H1 (cell line): Measurements from ENCODE around the gene CXCR1.

Source experiments
- CTCF ChIP-seq, 3 experiments: IDR thresholded peaks; 1 replicate in 2 of 3; 2 replicates in 1 of 3; pipeline versions ENCODE4 v1.5.1 to v1.6.1; 2011; ENCODE audit warnings: low read length in 3 of 3, mild to moderate bottlenecking in 3 of 3, inconsistent platforms in 2 of 3, low read depth in 1 of 3, moderate library complexity in 1 of 3; ENCODE audit not compliant: insufficient read depth in 1 of 3; ENCODE audit errors: control extremely low read depth in 1 of 3
- JUN ChIP-seq: IDR thresholded peaks from 2 replicates; pipeline ENCODE4 v1.6.1; 2011; ENCODE audit warnings: low read depth, mild to moderate bottlenecking, improper control_type of control experiment, low read length
- KDM1A ChIP-seq: fragments of 200-600, 300-600 bp; sonication (generic); IDR thresholded peaks from 2 replicates; pipeline ENCODE4 v1.7.1; 2016; ENCODE audit warnings: mild to moderate bottlenecking, low read length, borderline replicate concordance
- NRF1 ChIP-seq: IDR thresholded peaks from 2 replicates; pipeline ENCODE4 v1.6.1; 2011; ENCODE audit warnings: mild to moderate bottlenecking, low read depth, low read length, improper control_type of control experiment
- POLR2A ChIP-seq, 2 experiments: IDR thresholded peaks; 1 replicate in 1 of 2; 2 replicates in 1 of 2; pipeline ENCODE4 v1.6.1; 2011; ENCODE audit warnings: low read depth in 2 of 2, low read length in 2 of 2, mild to moderate bottlenecking in 2 of 2; ENCODE audit errors: control extremely low read depth in 1 of 2
- TAF1 ChIP-seq: IDR thresholded peaks from 2 replicates; pipeline ENCODE4 v1.6.1; 2011; ENCODE audit warnings: mild to moderate bottlenecking, low read depth, low read length
- TF ChIP-seq, protein P1 (sequence below): IDR thresholded peaks from 2 replicates; pipeline ENCODE4 v1.6.1; 2012; ENCODE audit warnings: low read length, inconsistent platforms

- TF ChIP-seq POLR2A (IDR thresholded peaks at IDR 0.05; ENCODE audit: control extremely low read depth in 1 of 2, low read depth in 2 of 2, low read length in 2 of 2): no peak
- no peak for TF ChIP-seq KDM1A
- TF ChIP-seq JUN: no peak
- no peak for TF ChIP-seq NRF1
- TF ChIP-seq TAF1: no peak
- no peak for TF ChIP-seq CTCF (IDR thresholded peaks at IDR 0.05; ENCODE audit: control extremely low read depth in 1 of 3, insufficient read depth in 1 of 3, low read depth in 1 of 3, low read length in 3 of 3)
- TF ChIP-seq, protein P1, sequence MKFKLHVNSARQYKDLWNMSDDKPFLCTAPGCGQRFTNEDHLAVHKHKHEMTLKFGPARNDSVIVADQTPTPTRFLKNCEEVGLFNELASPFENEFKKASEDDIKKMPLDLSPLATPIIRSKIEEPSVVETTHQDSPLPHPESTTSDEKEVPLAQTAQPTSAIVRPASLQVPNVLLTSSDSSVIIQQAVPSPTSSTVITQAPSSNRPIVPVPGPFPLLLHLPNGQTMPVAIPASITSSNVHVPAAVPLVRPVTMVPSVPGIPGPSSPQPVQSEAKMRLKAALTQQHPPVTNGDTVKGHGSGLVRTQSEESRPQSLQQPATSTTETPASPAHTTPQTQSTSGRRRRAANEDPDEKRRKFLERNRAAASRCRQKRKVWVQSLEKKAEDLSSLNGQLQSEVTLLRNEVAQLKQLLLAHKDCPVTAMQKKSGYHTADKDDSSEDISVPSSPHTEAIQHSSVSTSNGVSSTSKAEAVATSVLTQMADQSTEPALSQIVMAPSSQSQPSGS: no peak
Observed at GRCh38 chr2:218202266-218202665, 35.5 kb upstream of the CXCR1 start.
